ENCODE data around the gene COG5.

DNA sequence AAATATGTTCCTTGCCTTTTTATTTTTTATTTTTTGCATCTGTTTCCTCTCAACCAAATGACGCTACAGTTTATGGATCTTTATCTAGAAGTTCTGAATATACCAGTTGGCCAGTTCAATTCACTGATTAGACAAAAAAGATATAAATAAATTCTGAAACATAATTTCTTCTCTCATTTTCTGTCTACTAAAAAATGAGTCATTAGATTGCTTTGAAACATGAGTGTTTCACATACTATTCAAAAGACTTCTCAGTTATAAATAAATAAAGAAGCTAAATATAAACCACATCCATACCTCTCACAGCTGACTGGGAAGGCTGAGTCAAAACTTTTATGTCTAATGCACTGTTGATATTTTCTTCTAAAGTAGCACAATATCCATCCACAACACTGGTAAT lies 191.4 kb downstream of the COG5 start:
- TF ChIP-seq, protein P1, sequence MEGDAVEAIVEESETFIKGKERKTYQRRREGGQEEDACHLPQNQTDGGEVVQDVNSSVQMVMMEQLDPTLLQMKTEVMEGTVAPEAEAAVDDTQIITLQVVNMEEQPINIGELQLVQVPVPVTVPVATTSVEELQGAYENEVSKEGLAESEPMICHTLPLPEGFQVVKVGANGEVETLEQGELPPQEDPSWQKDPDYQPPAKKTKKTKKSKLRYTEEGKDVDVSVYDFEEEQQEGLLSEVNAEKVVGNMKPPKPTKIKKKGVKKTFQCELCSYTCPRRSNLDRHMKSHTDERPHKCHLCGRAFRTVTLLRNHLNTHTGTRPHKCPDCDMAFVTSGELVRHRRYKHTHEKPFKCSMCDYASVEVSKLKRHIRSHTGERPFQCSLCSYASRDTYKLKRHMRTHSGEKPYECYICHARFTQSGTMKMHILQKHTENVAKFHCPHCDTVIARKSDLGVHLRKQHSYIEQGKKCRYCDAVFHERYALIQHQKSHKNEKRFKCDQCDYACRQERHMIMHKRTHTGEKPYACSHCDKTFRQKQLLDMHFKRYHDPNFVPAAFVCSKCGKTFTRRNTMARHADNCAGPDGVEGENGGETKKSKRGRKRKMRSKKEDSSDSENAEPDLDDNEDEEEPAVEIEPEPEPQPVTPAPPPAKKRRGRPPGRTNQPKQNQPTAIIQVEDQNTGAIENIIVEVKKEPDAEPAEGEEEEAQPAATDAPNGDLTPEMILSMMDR (IDR thresholded peaks at IDR 0.05) = no peak
- TF ChIP-seq EP300 (IDR thresholded peaks at IDR 0.05; ENCODE audit: borderline replicate concordance in 1 of 2, low read depth in 1 of 2, low read length in 1 of 2) (no peak), FOXM1 (IDR thresholded peaks at IDR 0.05; ENCODE audit: low read depth) (no peak), NRF1 (IDR thresholded peaks at IDR 0.05; ENCODE audit: low read depth, low read length) (no peak), TAF1 (IDR thresholded peaks at IDR 0.05; ENCODE audit: borderline replicate concordance, low read depth, low read length) (no peak), MEF2A (IDR thresholded peaks at IDR 0.05; ENCODE audit: borderline replicate concordance, low read depth) (peak; percentile 95)
- TF ChIP-seq, protein P2, sequence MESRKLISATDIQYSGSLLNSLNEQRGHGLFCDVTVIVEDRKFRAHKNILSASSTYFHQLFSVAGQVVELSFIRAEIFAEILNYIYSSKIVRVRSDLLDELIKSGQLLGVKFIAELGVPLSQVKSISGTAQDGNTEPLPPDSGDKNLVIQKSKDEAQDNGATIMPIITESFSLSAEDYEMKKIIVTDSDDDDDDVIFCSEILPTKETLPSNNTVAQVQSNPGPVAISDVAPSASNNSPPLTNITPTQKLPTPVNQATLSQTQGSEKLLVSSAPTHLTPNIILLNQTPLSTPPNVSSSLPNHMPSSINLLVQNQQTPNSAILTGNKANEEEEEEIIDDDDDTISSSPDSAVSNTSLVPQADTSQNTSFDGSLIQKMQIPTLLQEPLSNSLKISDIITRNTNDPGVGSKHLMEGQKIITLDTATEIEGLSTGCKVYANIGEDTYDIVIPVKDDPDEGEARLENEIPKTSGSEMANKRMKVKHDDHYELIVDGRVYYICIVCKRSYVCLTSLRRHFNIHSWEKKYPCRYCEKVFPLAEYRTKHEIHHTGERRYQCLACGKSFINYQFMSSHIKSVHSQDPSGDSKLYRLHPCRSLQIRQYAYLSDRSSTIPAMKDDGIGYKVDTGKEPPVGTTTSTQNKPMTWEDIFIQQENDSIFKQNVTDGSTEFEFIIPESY (IDR thresholded peaks at IDR 0.05; ENCODE audit: borderline replicate concordance, low read depth) = no peak

Measured in SK-N-SH (cell line).